Inflammatory macrophage treated with lipopolysaccharide for 4 hours (primary cell): ENCODE data around the gene SCAF1.
"Not testable (repeated sequence)": the region's sequence is repeated elsewhere in the genome, so short reads cannot be mapped to it uniquely, and the experiment has no call there.

Experiments
- DNase-seq: peaks from one replicate; pipeline ENCODE4 v3.0.0-alpha.2; 2020

The SCAF1 gene

DNA sequence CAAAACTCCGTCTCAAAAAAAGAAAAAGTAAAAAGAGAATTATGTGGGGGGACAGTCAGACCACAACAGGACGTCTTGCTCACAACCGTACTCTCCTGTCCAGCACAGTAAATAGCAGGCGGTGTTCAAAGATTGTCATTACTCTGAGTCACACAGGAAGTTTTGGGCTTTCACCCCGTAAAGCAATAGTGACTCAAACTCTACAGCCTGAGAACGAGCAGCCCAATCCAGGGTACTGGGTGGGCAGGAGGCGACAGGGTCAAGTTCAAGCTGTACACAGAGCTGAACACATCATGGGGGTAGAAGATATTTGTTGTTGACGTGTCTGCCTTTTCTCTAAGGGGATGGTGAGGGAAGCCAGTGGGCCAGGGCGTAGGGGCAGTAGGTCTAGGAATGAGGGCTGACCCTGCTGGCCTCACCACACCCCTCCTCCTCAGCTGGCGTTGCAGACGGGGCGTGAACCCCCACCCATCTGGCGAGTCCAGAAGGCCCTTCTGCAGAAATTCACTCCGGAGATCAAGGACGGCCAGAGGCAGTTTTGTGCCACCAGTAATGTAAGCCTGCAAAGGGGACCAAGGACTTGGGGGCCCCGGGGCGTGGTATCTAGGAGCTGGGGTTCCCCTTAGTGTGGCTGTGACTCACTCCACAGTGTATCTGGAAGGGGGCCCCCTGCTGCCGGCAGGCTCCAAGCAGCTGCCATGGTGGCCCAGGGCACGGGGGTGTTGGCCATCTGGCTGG, 27.7 kb upstream of the SCAF1 start:
- DNase-seq: peak; percentile 64

DNA sequence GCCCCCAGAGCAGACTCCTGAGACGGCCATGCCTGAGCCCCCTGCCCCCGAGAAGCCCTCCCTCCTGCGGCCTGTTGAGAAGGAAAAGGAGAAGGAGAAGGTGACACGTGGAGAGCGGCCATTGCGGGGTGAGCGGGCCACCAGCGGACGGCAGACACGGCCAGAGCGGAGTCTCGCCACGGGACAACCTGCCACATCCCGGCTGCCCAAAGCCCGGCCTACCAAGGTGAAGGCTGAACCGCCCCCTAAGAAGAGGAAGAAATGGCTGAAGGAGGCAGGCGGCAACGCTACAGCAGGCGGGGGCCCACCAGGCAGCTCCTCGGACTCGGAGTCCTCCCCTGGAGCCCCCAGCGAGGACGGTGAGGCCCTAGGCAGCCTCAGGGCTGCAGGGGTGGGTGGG, 26.1 kb upstream of the SCAF1 start:
- no peak for DNase-seq

DNA sequence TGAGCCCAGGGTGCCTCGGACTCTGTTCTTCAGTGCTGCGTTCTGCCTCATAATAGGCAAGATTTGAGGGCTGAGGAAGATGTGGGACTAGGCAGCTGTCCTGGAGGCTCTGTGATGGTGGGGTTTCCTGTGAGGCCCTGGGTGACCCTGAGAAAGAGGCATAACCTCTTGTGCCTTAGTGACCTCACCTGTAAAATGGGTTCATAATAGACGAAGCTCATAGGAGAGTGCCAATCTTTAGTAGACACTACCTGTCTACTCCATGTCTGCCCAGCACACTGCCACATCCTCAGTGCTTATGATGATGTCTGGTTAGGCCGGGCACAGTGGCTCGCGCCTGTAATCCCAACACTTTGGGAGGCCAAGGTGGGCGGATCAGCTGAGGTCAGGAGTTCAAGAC, 25.5 kb upstream of the SCAF1 start:
- no peak for DNase-seq

DNA sequence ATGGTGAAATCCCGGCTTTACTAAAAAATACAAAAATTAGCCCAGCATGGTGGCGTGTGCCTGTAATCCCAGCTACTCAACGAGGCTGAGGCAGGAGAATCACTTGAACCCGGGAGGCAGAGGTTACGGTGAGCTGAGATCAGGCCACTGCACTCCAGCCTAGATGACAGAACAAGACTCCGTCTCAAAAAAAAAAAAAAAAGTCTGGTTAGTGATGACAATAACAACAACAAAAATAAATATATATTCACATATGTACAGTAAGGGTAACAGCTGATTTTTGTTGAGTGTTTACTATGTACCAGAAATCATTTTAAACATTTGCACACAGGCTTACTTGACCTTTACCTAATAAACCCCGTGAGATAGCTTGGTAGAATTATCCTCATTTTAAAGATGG, 25.1 kb upstream of the SCAF1 start:
- DNase-seq: no peak

DNA sequence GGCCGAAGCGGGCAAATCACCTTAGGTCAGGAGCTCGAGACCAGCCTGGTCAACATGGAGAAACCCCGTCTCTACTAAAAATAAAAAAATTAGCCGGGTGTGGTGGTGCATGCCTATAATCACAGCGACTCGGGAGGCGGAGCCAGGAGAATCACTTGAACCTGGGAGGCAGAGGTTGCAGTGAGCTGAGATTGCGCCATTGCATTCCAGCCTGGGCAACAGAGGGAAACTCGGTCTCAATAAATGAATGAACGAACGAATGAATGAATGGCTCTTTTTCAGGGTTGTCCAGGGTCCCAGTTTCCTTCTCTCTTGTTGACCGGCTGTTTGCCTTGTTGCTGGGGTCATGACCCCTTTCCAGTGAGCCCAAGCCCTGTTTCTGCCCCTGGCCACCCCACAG, 24.1 kb upstream of the SCAF1 start:
- DNase-seq: not testable (repeated sequence)

DNA sequence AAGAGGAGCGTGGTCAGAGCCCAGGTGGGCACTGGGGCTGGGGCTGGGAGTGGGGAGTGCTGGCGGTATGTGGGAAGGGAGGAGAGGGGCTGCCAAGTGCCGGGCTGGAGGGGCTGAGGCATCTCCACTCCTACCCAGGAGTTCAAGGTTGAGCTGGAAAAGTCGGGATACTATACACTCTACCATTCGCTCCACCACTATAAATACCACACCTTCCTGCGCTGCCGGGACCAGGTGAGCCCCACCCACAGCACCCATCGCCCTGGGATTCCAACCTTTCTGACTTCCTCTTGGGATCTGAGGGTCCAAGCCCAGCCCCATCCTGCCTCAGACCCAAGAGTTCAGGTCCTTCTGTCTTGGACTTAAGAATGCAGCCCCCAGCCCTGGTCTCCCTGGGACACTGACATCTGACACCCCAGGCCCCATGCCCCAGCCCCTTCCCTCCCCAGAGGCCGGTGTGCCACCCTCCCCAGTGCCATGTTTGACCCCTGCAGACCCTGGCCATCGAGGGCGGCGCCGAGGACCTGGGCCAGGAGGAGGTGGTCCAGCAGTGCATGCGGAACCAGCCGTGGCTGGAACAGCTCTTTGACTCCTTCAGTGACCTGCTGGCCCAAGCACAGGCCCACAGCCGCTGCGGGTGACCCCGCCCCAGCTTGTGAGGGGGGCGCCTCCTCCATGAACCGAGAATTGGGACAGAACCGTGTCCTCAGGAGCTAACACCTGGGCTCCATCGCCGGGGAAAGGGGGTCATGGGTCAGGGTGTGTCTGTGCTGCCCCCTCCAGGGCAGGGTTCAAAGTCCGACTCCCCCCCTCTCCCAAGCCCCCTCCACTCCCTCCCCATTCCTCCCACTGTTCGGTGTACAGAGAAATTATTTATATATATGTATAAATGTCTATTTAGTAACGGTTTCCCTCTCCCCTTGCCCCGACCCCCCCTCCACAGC, 16.8 kb upstream of the SCAF1 start:
- DNase-seq: no peak

DNA sequence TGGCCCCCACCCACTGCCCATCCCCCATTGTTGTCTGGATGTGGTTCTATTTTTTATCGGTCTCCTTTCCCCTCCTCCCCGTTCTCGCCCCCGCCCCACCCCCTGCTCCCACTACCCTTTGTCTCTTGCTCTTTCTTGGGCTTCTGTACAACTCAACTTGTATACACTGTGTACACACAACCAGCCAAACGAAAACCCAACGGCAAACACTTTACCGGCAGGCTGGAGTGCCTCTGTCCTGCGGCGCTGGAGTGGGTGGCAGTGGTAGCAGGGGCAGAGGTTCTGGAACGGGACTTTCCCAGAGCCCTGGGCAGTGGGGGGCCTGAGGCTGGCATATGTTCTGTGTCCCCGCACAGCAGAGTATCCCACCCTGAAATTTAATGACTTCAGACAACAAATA, 15.8 kb upstream of the SCAF1 start:
- no peak for DNase-seq

DNA sequence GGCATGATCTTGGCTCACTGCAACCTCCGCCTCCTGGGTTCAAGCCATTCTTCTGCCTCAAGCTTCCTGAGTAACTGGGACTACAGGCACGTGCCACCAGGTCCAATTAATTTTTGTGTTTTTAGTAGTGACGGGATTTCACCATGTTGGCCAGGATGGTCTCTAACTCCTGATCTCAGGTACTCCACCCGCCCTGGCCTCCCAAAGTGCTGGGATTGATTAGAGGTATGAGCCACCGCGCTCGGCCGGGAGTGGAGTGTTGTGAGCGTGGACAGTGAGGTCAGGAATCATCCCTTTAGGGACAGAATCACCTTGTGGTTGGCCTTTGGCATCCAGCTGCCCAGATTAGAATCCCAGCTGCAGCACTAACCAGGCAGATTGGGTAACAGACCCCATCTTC, 12.3 kb upstream of the SCAF1 start:
- no peak for DNase-seq

DNA sequence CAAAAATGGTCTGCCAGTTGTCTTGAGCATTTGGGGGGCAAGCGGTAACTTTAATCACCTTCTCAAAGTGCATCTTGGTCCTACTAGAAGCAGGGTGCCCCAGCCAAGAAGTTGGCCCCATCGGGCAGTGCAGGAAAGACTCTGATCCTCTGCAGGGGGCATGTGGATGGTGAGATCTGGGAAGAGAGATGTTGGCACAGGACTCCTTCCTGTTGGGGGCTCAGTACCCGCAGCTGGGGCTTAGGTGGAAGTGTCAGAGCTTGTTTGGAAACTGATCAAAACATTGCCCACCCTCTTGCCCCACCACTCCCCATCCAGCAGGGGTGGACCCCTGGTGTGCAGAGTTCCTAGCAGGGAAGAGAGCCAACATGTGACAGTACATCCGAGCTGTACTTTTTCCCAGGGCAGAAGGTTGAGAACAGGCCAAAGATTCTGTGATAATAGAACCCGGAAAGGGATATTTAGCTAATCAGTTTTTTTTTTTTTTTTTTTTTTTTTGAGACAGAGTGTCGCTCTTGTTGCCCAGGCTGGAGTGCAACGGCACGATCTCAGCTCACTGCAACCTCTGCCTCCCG, 10.9 kb upstream of the SCAF1 start:
- no peak for DNase-seq

DNA sequence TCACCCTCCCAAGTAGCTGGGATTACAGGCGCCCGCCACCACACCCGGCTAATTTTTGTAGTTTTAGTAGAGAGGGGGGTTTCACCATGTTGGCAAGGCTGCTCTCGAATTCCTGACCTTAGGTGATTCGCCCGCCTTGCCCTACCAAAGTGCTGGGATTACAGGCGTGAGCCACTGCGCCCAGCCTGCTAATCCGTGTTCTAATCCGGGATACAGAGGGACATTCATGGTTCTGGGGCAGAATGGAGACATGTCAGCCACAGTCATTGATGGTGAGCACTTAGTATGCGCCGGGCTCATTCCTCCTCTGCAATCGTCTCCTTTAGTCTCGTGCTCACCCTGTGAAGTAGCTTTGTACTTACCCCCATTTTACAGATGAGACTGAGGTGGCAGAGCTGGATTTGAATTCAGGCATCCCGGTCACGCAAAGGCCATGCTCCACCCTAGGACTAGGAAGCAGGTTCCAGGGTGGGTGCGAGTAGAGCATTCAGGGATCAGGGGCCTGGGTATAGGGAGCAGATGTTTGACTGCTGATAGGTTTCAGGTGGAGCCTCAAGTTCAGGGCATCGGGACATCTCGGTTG, 10.3 kb upstream of the SCAF1 start:
- DNase-seq: no peak

DNA sequence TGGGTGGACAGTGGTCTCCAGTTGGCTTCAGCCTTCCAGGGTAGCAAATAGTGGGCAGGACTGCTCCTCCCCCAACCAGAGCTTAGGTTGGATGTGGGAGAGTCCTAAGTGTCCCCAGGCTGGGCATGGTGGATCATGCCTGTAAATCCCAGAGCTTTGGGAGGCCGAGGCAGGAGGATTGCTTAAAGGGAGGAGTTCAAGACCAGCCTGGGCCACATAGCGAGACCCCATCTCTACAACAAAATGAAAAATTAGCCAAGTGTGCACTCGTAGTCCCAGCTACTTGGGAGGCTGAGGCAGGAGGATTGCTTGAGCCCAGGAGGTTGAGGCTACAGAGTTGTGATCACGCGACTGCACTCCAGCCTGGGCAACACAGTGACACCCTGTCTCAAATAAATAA, 9.4 kb upstream of the SCAF1 start:
- DNase-seq: no peak

DNA sequence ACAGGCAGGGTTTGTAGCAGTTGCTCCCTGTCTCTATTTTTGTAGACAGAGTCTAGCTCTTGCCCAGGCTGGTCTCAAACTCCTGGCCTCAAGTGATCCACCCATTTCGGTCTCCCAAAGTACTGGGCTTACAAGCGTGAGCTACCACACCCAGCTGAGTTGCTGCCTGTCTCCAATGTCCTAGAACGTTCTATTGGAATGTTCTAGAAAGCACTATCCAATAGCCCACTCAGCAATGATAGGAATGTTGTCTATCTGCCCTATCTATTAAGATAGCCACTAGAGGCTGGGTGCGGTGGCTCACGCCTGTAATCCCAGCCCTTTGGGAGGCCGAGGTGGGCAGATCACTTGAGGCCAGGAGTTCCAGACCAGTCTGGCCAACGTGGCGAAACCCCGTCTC, 8.7 kb upstream of the SCAF1 start:
- DNase-seq: not testable (repeated sequence)

DNA sequence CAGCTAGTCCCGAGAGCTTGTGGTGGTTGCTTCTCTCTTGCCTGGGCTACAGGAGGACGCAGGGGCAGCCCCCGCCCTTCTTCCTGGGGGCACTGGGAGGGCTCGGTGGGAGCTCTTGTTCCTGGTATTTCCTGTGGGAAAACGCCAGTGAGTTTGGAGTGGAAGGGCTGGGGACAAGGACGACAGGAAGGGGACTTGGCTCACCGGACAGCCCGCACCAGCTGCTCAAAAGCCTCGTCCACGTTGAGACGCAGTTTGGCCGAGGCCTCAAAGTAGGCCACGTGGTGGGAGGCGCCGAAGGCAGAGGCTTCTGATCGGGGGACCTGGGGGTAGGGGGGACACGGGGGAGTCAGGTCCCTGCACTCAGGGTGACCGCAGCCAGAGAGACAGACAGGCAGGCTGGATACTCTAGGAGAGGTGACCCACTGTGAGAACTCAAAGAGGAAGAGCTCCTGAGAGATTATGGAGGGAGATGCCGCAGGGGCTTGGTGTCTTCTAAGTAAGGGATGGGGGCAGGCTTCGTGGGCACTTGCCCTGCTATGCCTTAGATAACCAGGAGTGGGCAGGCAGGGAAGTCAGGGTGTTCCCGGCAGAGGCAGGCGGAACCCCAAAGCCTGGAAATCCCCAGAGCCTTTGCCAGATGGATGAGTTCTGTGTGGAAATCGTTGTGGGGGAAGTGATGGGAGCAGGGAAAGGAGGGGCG, 6.3 kb upstream of the SCAF1 start:
- peak; percentile 34 for DNase-seq

DNA sequence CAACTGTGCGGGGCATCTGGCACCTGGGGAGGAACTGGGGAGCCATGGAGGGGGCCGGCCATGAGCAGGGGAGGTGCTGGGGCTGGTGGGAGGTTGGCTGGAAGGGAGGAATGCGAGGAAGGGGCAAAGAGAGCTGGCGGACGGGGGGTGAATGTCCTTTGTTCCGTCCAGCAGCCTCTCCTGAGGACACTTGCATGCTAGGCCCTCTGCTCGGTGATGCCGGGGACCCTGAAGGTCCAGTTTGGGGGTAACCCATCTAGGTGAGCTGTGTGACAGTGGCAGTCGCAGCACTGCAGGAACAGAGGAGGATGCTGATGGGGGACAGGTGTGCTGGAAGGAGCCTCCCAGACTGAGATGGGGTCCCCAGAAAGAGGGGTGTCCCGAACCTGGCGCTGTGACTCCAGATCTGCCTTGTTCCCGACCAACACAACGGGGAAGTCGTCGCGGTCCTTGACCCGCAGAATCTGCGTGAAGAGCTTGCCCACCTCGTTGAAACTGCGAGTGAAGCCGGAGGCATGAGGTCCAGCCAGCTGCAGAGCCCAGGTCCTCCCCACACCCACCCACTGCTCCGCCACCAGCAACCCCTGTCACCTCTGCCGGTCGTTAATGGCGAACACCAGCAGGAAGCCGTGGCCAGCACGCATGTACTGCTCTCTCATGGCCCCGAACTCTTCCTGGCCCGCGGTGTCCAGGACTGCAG, 5.6 kb upstream of the SCAF1 start:
- DNase-seq: no peak

DNA sequence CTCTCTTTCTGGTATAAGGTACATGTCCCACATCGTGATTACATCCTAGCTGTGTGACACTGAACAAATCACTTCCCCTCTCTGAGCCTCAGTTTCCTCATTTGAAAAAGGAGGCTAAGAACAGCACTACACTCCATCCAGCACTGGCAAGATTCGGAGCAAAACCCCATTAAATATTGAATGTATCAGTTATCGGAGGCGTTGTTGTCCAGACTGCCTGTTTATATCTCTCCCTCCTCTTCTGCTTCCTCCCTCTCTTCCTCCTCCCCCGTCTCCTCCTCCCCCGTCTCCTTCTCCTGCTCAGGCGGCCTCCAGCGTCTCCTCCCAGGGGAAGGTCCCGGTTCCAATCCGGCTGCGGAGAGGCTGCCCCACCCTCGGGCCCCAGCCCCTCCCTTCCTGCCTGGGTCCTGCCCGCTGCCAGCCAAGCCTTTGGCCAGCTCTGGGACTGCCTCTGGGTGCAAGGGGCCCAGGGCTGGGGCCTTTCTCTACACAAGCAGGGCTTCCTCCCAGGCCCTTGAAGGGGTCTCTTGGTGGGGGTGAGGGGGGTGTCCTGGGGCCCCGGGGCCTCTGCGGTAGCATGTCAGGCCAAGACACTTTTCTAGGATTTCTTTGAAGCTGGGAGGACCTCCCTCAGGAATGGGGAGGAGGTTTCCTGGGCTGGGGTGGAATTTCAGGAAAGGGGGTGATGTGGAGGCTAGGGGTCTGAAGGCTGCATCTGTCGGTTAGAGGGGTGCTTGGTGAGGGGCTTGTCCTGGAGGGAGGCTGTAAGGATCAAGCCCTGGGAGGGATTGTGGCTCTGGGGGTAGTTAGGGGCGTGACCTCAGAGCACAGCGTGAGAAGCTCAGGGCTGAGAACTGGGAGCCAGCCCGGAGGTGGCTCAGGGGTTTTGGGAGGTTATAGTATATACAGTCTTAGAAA, 3.9 kb upstream of the SCAF1 start:
- DNase-seq: peak; percentile 71

DNA sequence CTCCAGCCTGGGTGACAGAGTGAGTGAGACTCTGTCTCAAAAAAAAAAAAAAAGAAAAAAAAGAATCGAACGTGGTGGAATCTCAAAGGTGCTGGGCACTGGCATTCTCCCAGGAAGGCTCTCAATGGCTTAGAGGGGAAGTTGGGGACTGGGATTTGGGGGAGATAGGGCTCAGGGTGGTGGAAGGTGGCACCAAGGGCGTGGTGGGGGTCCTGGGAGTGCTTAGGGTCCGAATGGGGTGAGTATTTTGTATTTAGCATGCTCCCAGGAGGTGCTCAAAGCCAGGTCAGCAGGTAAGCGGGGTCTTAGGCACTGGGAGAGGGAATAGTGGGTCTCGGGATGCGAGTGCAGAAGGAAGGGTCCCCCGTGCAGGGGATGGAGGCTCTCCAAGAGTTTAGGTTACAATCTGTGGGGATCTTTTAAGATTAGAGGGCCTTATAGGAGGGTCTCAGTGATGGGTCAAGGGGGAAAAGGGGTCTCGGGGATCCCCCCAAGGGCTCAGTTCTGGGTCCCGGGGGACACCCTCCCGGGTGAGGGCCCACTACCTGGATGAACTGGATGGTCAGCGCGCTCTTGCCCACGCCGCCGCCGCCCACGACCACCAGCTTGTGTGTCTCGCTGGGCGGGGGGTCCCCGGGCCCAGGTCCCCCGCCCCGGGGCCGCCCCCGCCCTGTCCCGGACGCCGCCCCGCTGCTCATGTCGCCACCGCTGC, 2.5 kb upstream of the SCAF1 start:
- no peak for DNase-seq

DNA sequence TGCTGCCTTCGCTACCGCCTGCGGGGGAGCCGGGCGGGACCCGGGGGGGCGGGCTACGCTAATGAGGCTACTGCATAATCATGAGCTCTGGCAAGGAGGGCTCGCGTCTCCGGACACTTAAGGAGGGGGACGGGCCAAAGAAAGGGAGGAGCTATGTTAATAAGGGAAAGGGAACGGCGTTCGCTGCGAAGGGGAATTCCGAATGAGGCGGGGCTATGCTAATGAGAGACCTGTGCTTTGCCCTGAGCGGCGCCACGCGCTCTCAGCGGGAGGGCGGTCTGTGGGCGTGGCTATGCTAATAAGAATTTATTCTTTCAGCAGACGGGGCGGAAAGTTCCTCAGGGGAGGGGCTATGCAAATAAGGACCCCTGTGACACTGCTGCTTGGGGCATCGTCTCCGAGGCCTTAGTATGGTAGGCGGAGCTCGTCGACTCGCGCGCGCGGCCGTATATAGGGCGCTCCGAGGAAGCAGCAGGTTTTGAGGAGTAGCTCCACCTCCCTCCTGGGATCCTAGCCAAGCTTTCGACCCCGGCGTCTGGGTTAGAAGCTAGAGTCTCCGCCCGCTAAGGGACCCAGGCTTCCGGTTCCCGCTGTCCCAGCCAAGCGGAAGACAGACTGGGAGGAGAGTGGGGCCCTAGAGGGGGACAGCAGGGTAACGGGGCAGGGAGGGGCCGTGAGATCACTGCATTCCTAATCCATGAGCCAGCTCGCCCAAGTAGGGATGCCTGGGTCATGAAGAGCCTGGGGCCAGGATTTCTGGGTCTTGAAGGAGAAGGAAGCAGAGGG, 1.7 kb upstream of the SCAF1 start, which contains the start of gene RRAS:
TSS of gene RRAS (minus strand) at position 31 of the 786 bp plus-strand sequence. CDS start 45 bp downstream, outside the sequence.
- DNase-seq: peak; percentile 100

DNA sequence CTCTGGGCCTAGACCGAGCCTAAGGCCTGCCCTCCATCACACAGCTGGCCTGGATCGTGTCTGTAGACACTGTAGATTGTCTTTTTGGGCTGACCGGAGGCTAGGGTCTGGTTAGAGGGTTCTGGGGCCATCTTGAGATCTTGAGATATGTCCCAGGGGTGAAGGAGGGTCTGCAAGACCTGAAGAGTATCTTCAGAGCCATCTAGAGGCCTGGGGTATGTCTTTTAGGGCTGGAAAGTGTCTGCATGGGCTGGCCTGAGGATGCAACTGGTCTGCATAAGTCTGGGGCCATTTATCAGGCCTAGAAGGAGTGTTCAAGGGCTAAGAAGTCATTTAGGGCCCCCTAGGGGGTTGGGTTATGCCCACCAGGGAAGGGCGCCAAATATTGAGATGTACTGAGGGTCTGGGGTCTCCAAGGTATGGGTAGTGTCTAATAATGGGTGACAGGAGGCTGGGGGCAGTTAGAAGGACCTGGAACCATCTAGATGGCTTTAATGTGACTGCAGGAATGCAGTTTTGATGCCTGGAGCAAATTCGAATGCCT, 555 bp downstream of the SCAF1 start:
- peak; percentile 8 for DNase-seq

DNA sequence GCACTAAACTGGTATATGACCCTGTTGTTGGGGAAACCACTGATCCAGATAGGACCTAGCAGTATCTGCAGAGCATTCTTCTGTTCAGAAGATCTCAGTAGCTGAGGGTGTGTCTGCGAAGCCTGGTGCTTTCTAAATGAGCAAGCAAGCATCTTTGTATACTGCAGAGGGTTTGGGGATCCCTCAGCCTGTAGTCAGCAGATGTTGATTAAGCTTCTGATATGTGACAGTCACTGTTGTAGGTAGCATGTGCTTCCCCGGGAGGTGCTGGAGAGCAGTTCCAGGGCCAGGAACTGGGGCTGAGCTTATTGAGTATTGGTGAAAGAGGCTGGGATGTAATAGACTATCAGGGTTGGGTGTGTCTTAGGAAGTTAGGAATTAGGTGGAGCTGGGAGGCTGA, 1.5 kb downstream of the SCAF1 start:
- DNase-seq: no peak
